Mesodermal cell (in vitro differentiated cells): ENCODE data around the gene MACROD1.

Source experiments
- H3K27ac ChIP-seq: 2 replicates; pipeline ENCODE4 v1.7.0; 2013; ENCODE audit warnings: mild to moderate bottlenecking, low read depth, low read length, moderate library complexity; ENCODE audit not compliant: severe bottlenecking
- H3K36me3 ChIP-seq: 2 replicates; pipeline ENCODE4 v1.7.1; 2013; ENCODE audit warnings: mild to moderate bottlenecking, low read length, moderate library complexity; ENCODE audit not compliant: control insufficient read depth, insufficient read depth
- H3K4me1 ChIP-seq: one replicate; pipeline ENCODE4 v1.7.1; 2013; ENCODE audit warnings: mild to moderate bottlenecking, low read length; ENCODE audit not compliant: insufficient read depth, control insufficient read depth, poor library complexity, severe bottlenecking
- H3K4me3 ChIP-seq: 2 replicates; pipeline ENCODE4 v1.7.0; 2013; ENCODE audit warnings: low read length, control low read depth, mild to moderate bottlenecking; ENCODE audit not compliant: insufficient read depth, poor library complexity, severe bottlenecking; ENCODE audit errors: extremely low read depth
- H3K9me3 ChIP-seq: 2 replicates; pipeline ENCODE4 v1.7.1; 2013; ENCODE audit warnings: mild to moderate bottlenecking, low read length, moderate library complexity; ENCODE audit not compliant: control insufficient read depth
- WGBS, 2 experiments: methylation state at CpG; one replicate each; pipeline ENCODE4 v1.1.5; 2013; ENCODE audit warnings: missing lambda C conversion rate in 2 of 2; ENCODE audit not compliant: insufficient coverage in 2 of 2; 5-methylcytosine and 5-hydroxymethylcytosine counted together

Gene MACROD1

GRCh38 chr11:64104632-64105031, 61.3 kb downstream of the MACROD1 start:
- H3K36me3 ChIP-seq = no peaks in the 10 kb centered on the region
- no peak overlapping the region for H3K27ac ChIP-seq
- H3K4me3 ChIP-seq = no peak overlapping the region
- no peaks in the 10 kb centered on the region for H3K4me1 ChIP-seq
- no peaks in the 10 kb centered on the region for H3K9me3 ChIP-seq
- 87 to 91% methylated on average over 4 to 5 of the region's 5 CpGs for WGBS, 2 experiments

- WGBS, 2 experiments = 95% methylated on average over 11 to 12 of the region's 13 CpGs
- H3K4me3 ChIP-seq = no peak overlapping the region
- H3K4me1 ChIP-seq = no peaks in the 10 kb centered on the region
- no peaks in the 10 kb centered on the region for H3K9me3 ChIP-seq
- H3K36me3 ChIP-seq = no peaks in the 10 kb centered on the region
- no peak overlapping the region for H3K27ac ChIP-seq
Measured at GRCh38 chr11:64103277-64103985, 62.5 kb downstream of the MACROD1 start.

- WGBS, 2 experiments = 88 to 92% methylated on average over 10 of the region's 15 CpGs
- Histone ChIP-seq H3K4me1 (no peaks in the 10 kb centered on the region), H3K36me3 (no peaks in the 10 kb centered on the region), H3K4me3 (no peak overlapping the region), H3K9me3 (no peaks in the 10 kb centered on the region), H3K27ac (no peak overlapping the region)
Measured at GRCh38 chr11:64102005-64102738, 63.7 kb downstream of the MACROD1 start.

- H3K4me3 ChIP-seq = no peak overlapping the region
- H3K4me1 ChIP-seq = no peaks in the 10 kb centered on the region
- H3K36me3 ChIP-seq = no peaks in the 10 kb centered on the region
- no peak overlapping the region for H3K27ac ChIP-seq
- no peaks in the 10 kb centered on the region for H3K9me3 ChIP-seq
- 91 to 98% methylated on average over 18 to 19 of the region's 19 CpGs for WGBS, 2 experiments
Measured at GRCh38 chr11:64101461-64101860, 64.5 kb downstream of the MACROD1 start.

GRCh38 chr11:64100782-64101353, 65.0 kb downstream of the MACROD1 start:
- Histone ChIP-seq H3K27ac (no peak overlapping the region), H3K4me1 (no peaks in the 10 kb centered on the region), H3K36me3 (no peaks in the 10 kb centered on the region), H3K9me3 (no peaks in the 10 kb centered on the region), H3K4me3 (no peak overlapping the region)
- WGBS, 2 experiments = 92 to 93% methylated on average over 6 to 7 of the region's 7 CpGs

- no peaks in the 10 kb centered on the region for H3K9me3 ChIP-seq
- no peaks in the 10 kb centered on the region for H3K4me1 ChIP-seq
- no peak overlapping the region for H3K27ac ChIP-seq
- no peak overlapping the region for H3K4me3 ChIP-seq
- H3K36me3 ChIP-seq = no peaks in the 10 kb centered on the region
- WGBS, 2 experiments = 52 to 56% methylated on average over 4 to 5 of the region's 8 CpGs
Measured at GRCh38 chr11:64100360-64100759, 65.6 kb downstream of the MACROD1 start.

- Histone ChIP-seq H3K36me3 (no peaks in the 10 kb centered on the region), H3K27ac (no peak overlapping the region), H3K4me3 (no peak overlapping the region), H3K4me1 (peaks cover 9% of the 10 kb centered on the region), H3K9me3 (no peaks in the 10 kb centered on the region)
- 94 to 97% methylated on average over 4 of the region's 4 CpGs for WGBS, 2 experiments
Measured at GRCh38 chr11:64099436-64099835, 66.5 kb downstream of the MACROD1 start.

- H3K4me3 ChIP-seq = no peak overlapping the region
- peaks cover 9% of the 10 kb centered on the region for H3K4me1 ChIP-seq
- peak overlapping the region; percentile 41 for H3K27ac ChIP-seq
- no peaks in the 10 kb centered on the region for H3K9me3 ChIP-seq
- no peaks in the 10 kb centered on the region for H3K36me3 ChIP-seq
- WGBS, 2 experiments = 81 to 88% methylated on average over 3 of the region's 6 CpGs
Measured at GRCh38 chr11:64098318-64098831, 67.5 kb downstream of the MACROD1 start.

GRCh38 chr11:64097468-64098317, 68.2 kb downstream of the MACROD1 start:
- no peaks in the 10 kb centered on the region for H3K36me3 ChIP-seq
- peaks cover 9% of the 10 kb centered on the region for H3K4me1 ChIP-seq
- H3K9me3 ChIP-seq = no peaks in the 10 kb centered on the region
- no peak overlapping the region for H3K4me3 ChIP-seq
- peak overlapping the region; percentile 41 for H3K27ac ChIP-seq
- WGBS, 2 experiments = 87 to 92% methylated on average over 22 to 24 of the region's 25 CpGs

- Histone ChIP-seq H3K36me3 (no peaks in the 10 kb centered on the region), H3K4me1 (peaks cover 9% of the 10 kb centered on the region), H3K27ac (no peak overlapping the region), H3K9me3 (no peaks in the 10 kb centered on the region), H3K4me3 (no peak overlapping the region)
- 92 to 97% methylated on average over 11 to 13 of the region's 13 CpGs for WGBS, 2 experiments
Measured at GRCh38 chr11:64096835-64097234, 69.1 kb downstream of the MACROD1 start.
